K562 (cell line): Measurements from ENCODE around the gene LAMA2. TPM values are rescaled to one million over a fixed set of nuclear protein-coding genes. Genes with fewer than 3 reads are reported as not detected.
A peak's percentile ranks its signal among the peaks of the same experiment; 100 is the strongest.

Experiments
- ATAC-seq: fragments of 200-7000 bp; cut with Tn5 transposase; 3 replicates; pipeline ENCODE4 v1.9.1; 2020; ENCODE audit warnings: moderate library complexity
- BruUV-seq: library from RNA; stranded (reverse); fragments of 400-500 nt; replicated peaks from 2 replicates; lab custom pipeline; 2021; lab: Mats Ljungman, UMichigan
- CTCF ChIA-PET: fragments of 300-600 bp; formaldehyde crosslinking; extraction: SDS; loops from one replicate; lab custom pipeline; 2021; ENCODE audit warnings: low intra/inter-chr PET ratio; lab: Yijun Ruan, JAX
- POLR2A ChIA-PET: fragments of 300-600, 350-650 bp; sonication (Branson Sonifier 250); formaldehyde crosslinking; extraction: SDS; loops from one replicate; lab custom pipeline; 2021; ENCODE audit warnings: antibody characterized with exemption, inconsistent platforms; lab: Yijun Ruan, JAX
- DNase-seq, 4 experiments: peaks; one replicate each; pipeline versions ENCODE4 v3.0.0 to v3.0.0-alpha.2; 2011 to 2018; ENCODE audit warnings: low spot score in 3 of 4, mixed read lengths in 3 of 4; ENCODE audit errors: extremely low read depth in 1 of 4
- FAIRE-seq: peaks from 2 replicates; lab custom pipeline; 2011; peaks lifted over from hg19 to GRCh38; lab: Jason Lieb, UNC
- H2AFZ ChIP-seq: 2 replicates; pipeline ENCODE4 v1.6.0; 2011; ENCODE audit warnings: low read depth, low read length, control low read depth, inconsistent platforms
- H3K27ac ChIP-seq: fragments of 200-600 bp; 3 replicates; pipeline ENCODE4 v1.8.0; 2011; ENCODE audit warnings: low read depth, mild to moderate bottlenecking, control low read depth, inconsistent platforms, low read length, moderate library complexity, mixed read lengths; ENCODE audit errors: extremely low read depth
- H3K27me3 ChIP-seq, 2 experiments: fragments of 300-600 bp in 1 of 2; 2 replicates in 1 of 2; 3 replicates in 1 of 2; pipeline versions ENCODE4 v1.6.0 to v1.8.0; 2011; ENCODE audit warnings: inconsistent platforms in 2 of 2, low read length in 2 of 2, mild to moderate bottlenecking in 1 of 2, mixed read lengths in 1 of 2, moderate library complexity in 1 of 2; ENCODE audit not compliant: control insufficient read depth in 2 of 2, insufficient read depth in 2 of 2
- H3K36me3 ChIP-seq: fragments of 300-600 bp; 3 replicates; pipeline ENCODE4 v1.8.0; 2011; ENCODE audit warnings: mild to moderate bottlenecking, low read length, inconsistent platforms; ENCODE audit not compliant: control insufficient read depth, insufficient read depth
- H3K4me1 ChIP-seq, 2 experiments: fragments of 200-600 bp in 1 of 2; replicated peaks in 1 of 2; 2 replicates in 1 of 2; 3 replicates in 1 of 2; pipeline versions ENCODE4 v1.5.1 to v1.8.0; 2011; ENCODE audit warnings: inconsistent platforms in 2 of 2, low read length in 2 of 2, mild to moderate bottlenecking in 1 of 2, mixed read lengths in 1 of 2, moderate library complexity in 1 of 2; ENCODE audit not compliant: control insufficient read depth in 2 of 2, insufficient read depth in 2 of 2
- H3K4me2 ChIP-seq: 2 replicates; pipeline ENCODE4 v1.6.1; 2011; ENCODE audit warnings: low read length, control low read depth, inconsistent platforms, mixed read lengths; ENCODE audit not compliant: insufficient read depth
- H3K4me3 ChIP-seq: fragments of 200-600 bp; sonication (generic), shearing (Covaris generic); 2 replicates; pipeline ENCODE4 v1.5.1; 2016; ENCODE audit warnings: control low read depth, inconsistent platforms
- H3K79me2 ChIP-seq: fragments of 200-600 bp; 3 replicates; pipeline ENCODE4 v1.8.0; 2011; ENCODE audit warnings: low read length, inconsistent platforms; ENCODE audit not compliant: control insufficient read depth, insufficient read depth
- H3K9ac ChIP-seq, 2 experiments: 2 replicates each; pipeline versions ENCODE4 v1.6.0 to v1.6.1; 2011; ENCODE audit warnings: low read depth in 2 of 2, low read length in 2 of 2, control low read depth in 1 of 2, inconsistent platforms in 1 of 2, mild to moderate bottlenecking in 1 of 2, mixed read lengths in 1 of 2; ENCODE audit not compliant: insufficient read depth in 1 of 2
- H3K9me1 ChIP-seq: one replicate; pipeline ENCODE4 v1.6.0; 2011; ENCODE audit warnings: inconsistent platforms, mild to moderate bottlenecking, low read length, moderate library complexity; ENCODE audit not compliant: control insufficient read depth, insufficient read depth
- H3K9me3 ChIP-seq: replicated peaks from 2 replicates; pipeline ENCODE4 v1.5.1; 2011; ENCODE audit warnings: low read depth, low read length, inconsistent platforms; ENCODE audit not compliant: control insufficient read depth, insufficient read depth
- H4K20me1 ChIP-seq: replicated peaks from 2 replicates; pipeline ENCODE4 v1.6.1; 2011; ENCODE audit warnings: low read length, inconsistent platforms, mixed read lengths; ENCODE audit not compliant: control insufficient read depth, insufficient read depth
- BHLHE40 ChIP-seq: IDR thresholded peaks from 2 replicates; pipeline ENCODE4 v1.6.1; 2011; ENCODE audit warnings: low read length, improper control_type of control experiment
- CREBBP ChIP-seq: IDR thresholded peaks from one replicate; pipeline ENCODE4 v1.6.1; 2012; ENCODE audit warnings: low read depth, mild to moderate bottlenecking, control low read depth, inconsistent platforms, low read length
- DMBX1 ChIP-seq: fragments of 250-450 bp; sonication (Bioruptor Pico); IDR thresholded peaks from 2 replicates; pipeline ENCODE4 v1.8.0; 2022; ENCODE audit warnings: inconsistent platforms, mild to moderate bottlenecking, moderate library complexity, borderline replicate concordance
- ETS2 ChIP-seq: IDR thresholded peaks from 2 replicates; pipeline ENCODE4 v1.6.1; 2016; ENCODE audit warnings: borderline replicate concordance, missing genetic modification characterization, mild to moderate bottlenecking, moderate library complexity, missing compliant biosample characterization; ENCODE audit not compliant: poor library complexity, severe bottlenecking
- MEIS2 ChIP-seq: fragments of 450-650 bp; IDR thresholded peaks from 2 replicates; pipeline ENCODE4 v1.6.1; 2014; ENCODE audit warnings: mild to moderate bottlenecking; ENCODE audit not compliant: partially characterized antibody
- MTA3 ChIP-seq: fragments of 450-650 bp; formaldehyde crosslinking; IDR thresholded peaks from 2 replicates; pipeline ENCODE4 v1.6.1; 2017; ENCODE audit warnings: mild to moderate bottlenecking, borderline replicate concordance
- NELFE ChIP-seq: IDR thresholded peaks from 2 replicates; pipeline ENCODE4 v1.6.1; 2011; ENCODE audit warnings: mild to moderate bottlenecking; ENCODE audit not compliant: insufficient read depth, insufficient read length
- RFX5 ChIP-seq: IDR thresholded peaks from 2 replicates; pipeline ENCODE4 v1.6.1; 2011; ENCODE audit warnings: low read depth, mild to moderate bottlenecking, improper control_type of control experiment, low read length
- TAF15 ChIP-seq: fragments of 200-400 bp; formaldehyde crosslinking; IDR thresholded peaks from 2 replicates; pipeline ENCODE4 v1.6.1; 2017; ENCODE audit warnings: mild to moderate bottlenecking, low read depth, low read length, moderate library complexity
- TEAD4 ChIP-seq, 2 experiments: sonication (generic) in 1 of 2; formaldehyde crosslinking in 1 of 2; IDR thresholded peaks; 2 replicates each; pipeline versions ENCODE4 v1.6.1 to v1.8.0; 2012 to 2022; ENCODE audit warnings: borderline replicate concordance in 1 of 2, inconsistent platforms in 1 of 2, low read length in 1 of 2, mild to moderate bottlenecking in 1 of 2, missing genetic modification reagents in 1 of 2
- THRAP3 ChIP-seq: fragments of 450-650 bp; IDR thresholded peaks from 2 replicates; pipeline ENCODE4 v1.6.1; 2016; ENCODE audit warnings: mild to moderate bottlenecking, inconsistent platforms, borderline replicate concordance
- WGBS: fragments of 100-300 bp; shearing (Covaris generic); methylation state at CpG from one replicate; pipeline ENCODE4 v1.1.6; 2016; ENCODE audit warnings: low coverage, mixed read lengths; ENCODE audit not compliant: insufficient coverage; ENCODE audit errors: missing lambda C conversion rate; 5-methylcytosine and 5-hydroxymethylcytosine counted together
- in situ Hi-C: fragments of 300-500 bp; cut with MboI; formaldehyde crosslinking; loops from 4 replicates; pipeline ENCODE4 v1.15.0; 2018; ENCODE audit warnings: inconsistent platforms, mixed read lengths
- intact Hi-C: fragments of 100-400 bp; cut with micrococcal nuclease; formaldehyde crosslinking; loops from 2 replicates; pipeline ENCODE4 v1.14.2; 2022
- polyA plus RNA-seq, 8 experiments: library from polyadenylated mRNA; depleted of rRNA in 4 of 8; stranded (reverse) in 5 of 8; unstranded in 3 of 8; fragments of >200 nt; fragmentation: Nextera tagmentation in 2 of 8; fragmentation: Illumina TruSeq in 1 of 8; extraction: Ambion mirVana in 2 of 8; extraction: Trizol in 1 of 8; gene quantifications; 2 replicates each; pipeline versions ENCODE4 v1.2.1 to v1.2.3, GENCODE V29; 2011 to 2014; ENCODE audit warnings: inconsistent platforms in 1 of 8, missing spikeins in 1 of 8
- total RNA-seq, 7 experiments: library from RNA; depleted of rRNA in 6 of 7; stranded (reverse); fragments of >200 nt in 6 of 7; fragmentation: Illumina TruSeq in 2 of 7; extraction: Trizol in 2 of 7; gene quantifications; 2 replicates each; pipeline versions ENCODE4 v1.2.1 to v1.2.3, GENCODE V29; 2011 to 2021; ENCODE audit warnings: low replicate concordance in 1 of 7
- TF ChIP-seq, protein P1 (sequence below): fragments of 450-650 bp; IDR thresholded peaks from 2 replicates; pipeline ENCODE4 v1.7.0; 2016; ENCODE audit warnings: borderline replicate concordance
- TF ChIP-seq, protein P2 (sequence below): fragments of 450-650 bp; formaldehyde crosslinking; IDR thresholded peaks from 2 replicates; pipeline ENCODE4 v1.4.0; 2022; ENCODE audit warnings: missing genetic modification characterization

Gene LAMA2
- total and polyA plus RNA-seq, 9 of the 15 experiments (the other 6 are each of a cell fraction or from before 2014, with no cell fraction given): 0.04 to 1.5 (median 0.36) TPM

- H3K79me2 ChIP-seq: no peaks in the 10 kb centered on the region
- H3K4me3 ChIP-seq: no peak overlapping the region
- no peak overlapping the region for H3K4me2 ChIP-seq
- in situ Hi-C loops (no loop called here), intact Hi-C loops (no loop called here)
- H3K27me3 ChIP-seq: no peaks in the 10 kb centered on the region
- no peaks in the 10 kb centered on the region for H3K4me1 ChIP-seq
- H3K9me1 ChIP-seq: no peaks in the 10 kb centered on the region
- WGBS: 0% methylated on average over 3 of the region's 3 CpGs
- BruUV-seq: no TSS peak
- POLR2A ChIA-PET: no interaction called here
- DNase-seq (no peak), ATAC-seq (no peak), FAIRE-seq (no peak)
- CTCF ChIA-PET: no interaction called here
- H4K20me1 ChIP-seq: no peaks in the 10 kb centered on the region
- no peak for TF ChIP-seq TAF15
- H3K36me3 ChIP-seq: no peaks in the 10 kb centered on the region
- H3K27ac ChIP-seq: no peak overlapping the region
- no peak overlapping the region for H3K9ac ChIP-seq
- no peak overlapping the region for H2AFZ ChIP-seq
- no peaks in the 10 kb centered on the region for H3K9me3 ChIP-seq
Observed at GRCh38 chr6:129434091-129434490, 551.2 kb downstream of the LAMA2 start.

GRCh38 chr6:129440691-129441090 lies 557.8 kb downstream of the LAMA2 start:
- H3K4me1 ChIP-seq: no peaks in the 10 kb centered on the region
- no peak overlapping the region for H3K4me3 ChIP-seq
- no peaks in the 10 kb centered on the region for H3K9me3 ChIP-seq
- CTCF ChIA-PET: no interaction called here
- DNase-seq: peak in 2 of 4 experiments; percentile 15 to 27
- H2AFZ ChIP-seq: peak overlapping the region; percentile 44
- BruUV-seq: no TSS peak
- H3K9ac ChIP-seq: no peak overlapping the region
- POLR2A ChIA-PET: interaction anchor here (1.4 kb wide), 1 partner anchor 13 kb away, joined by 3 read pairs; no protein-coding TSS in a partner anchor
- H3K4me2 ChIP-seq: no peak overlapping the region; the same call in 1 of the 2 replicates
- H4K20me1 ChIP-seq: no peaks in the 10 kb centered on the region
- no peaks in the 10 kb centered on the region for H3K79me2 ChIP-seq
- peak; percentile 83 for ATAC-seq
- no peak overlapping the region for H3K27ac ChIP-seq
- no peaks in the 10 kb centered on the region for H3K36me3 ChIP-seq
- intact Hi-C loops: no loop called here
- no peak for FAIRE-seq
- H3K9me1 ChIP-seq: no peaks in the 10 kb centered on the region
- in situ Hi-C loops: no loop called here
- no peaks in the 10 kb centered on the region for H3K27me3 ChIP-seq
- 0% methylated on average over 8 of the region's 8 CpGs for WGBS
- TF ChIP-seq BHLHE40: no peak
- no peak for TF ChIP-seq MTA3
- TF ChIP-seq ETS2 (tag): no peak
- TF ChIP-seq TEAD4 (IDR thresholded peaks at IDR 0.05; ENCODE audit: low read length): peak; percentile 70
- no peak for TF ChIP-seq TEAD4 (CRISPR knock-in tag; IDR thresholded peaks at IDR 0.05; ENCODE audit: borderline replicate concordance)
- TF ChIP-seq, protein P1, sequence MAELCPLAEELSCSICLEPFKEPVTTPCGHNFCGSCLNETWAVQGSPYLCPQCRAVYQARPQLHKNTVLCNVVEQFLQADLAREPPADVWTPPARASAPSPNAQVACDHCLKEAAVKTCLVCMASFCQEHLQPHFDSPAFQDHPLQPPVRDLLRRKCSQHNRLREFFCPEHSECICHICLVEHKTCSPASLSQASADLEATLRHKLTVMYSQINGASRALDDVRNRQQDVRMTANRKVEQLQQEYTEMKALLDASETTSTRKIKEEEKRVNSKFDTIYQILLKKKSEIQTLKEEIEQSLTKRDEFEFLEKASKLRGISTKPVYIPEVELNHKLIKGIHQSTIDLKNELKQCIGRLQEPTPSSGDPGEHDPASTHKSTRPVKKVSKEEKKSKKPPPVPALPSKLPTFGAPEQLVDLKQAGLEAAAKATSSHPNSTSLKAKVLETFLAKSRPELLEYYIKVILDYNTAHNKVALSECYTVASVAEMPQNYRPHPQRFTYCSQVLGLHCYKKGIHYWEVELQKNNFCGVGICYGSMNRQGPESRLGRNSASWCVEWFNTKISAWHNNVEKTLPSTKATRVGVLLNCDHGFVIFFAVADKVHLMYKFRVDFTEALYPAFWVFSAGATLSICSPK: no peak
- peak; percentile 32 for TF ChIP-seq MEIS2
- TF ChIP-seq DMBX1 (CRISPR knock-in tag): no peak
- no peak for TF ChIP-seq THRAP3
- no peak for TF ChIP-seq NELFE
- TF ChIP-seq RFX5: no peak
- no peak for TF ChIP-seq CREBBP
- TF ChIP-seq, protein P2, sequence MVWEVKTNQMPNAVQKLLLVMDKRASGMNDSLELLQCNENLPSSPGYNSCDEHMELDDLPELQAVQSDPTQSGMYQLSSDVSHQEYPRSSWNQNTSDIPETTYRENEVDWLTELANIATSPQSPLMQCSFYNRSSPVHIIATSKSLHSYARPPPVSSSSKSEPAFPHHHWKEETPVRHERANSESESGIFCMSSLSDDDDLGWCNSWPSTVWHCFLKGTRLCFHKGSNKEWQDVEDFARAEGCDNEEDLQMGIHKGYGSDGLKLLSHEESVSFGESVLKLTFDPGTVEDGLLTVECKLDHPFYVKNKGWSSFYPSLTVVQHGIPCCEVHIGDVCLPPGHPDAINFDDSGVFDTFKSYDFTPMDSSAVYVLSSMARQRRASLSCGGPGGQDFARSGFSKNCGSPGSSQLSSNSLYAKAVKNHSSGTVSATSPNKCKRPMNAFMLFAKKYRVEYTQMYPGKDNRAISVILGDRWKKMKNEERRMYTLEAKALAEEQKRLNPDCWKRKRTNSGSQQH (CRISPR knock-in tag): no peak
